Ishikawa (cell line): Measurements from ENCODE around the gene RAPGEF4.

Experiments
- CEBPB ChIP-seq: IDR thresholded peaks from 2 replicates; pipeline ENCODE4 v1.6.1; 2012
- CREB1 ChIP-seq: IDR thresholded peaks from 2 replicates; pipeline ENCODE4 v1.6.1; 2012; ENCODE audit warnings: low read depth
- EP300 ChIP-seq: IDR thresholded peaks from 2 replicates; pipeline ENCODE4 v1.6.1; 2012; ENCODE audit warnings: borderline replicate concordance
- FOXM1 ChIP-seq: IDR thresholded peaks from 2 replicates; pipeline ENCODE4 v1.6.1; 2012; ENCODE audit warnings: low read depth, borderline replicate concordance
- NFIC ChIP-seq: IDR thresholded peaks from 2 replicates; pipeline ENCODE4 v1.6.1; 2012
- RAD21 ChIP-seq: IDR thresholded peaks from 2 replicates; pipeline ENCODE4 v1.6.1; 2012; ENCODE audit warnings: low read depth
- TAF1 ChIP-seq: IDR thresholded peaks from 2 replicates; pipeline ENCODE4 v1.6.1; 2012; ENCODE audit warnings: low read depth, mild to moderate bottlenecking
- TEAD4 ChIP-seq: IDR thresholded peaks from 2 replicates; pipeline ENCODE4 v1.6.1; 2012
- USF1 ChIP-seq: IDR thresholded peaks from 2 replicates; pipeline ENCODE4 v1.6.1; 2012
- YY1 ChIP-seq: IDR thresholded peaks from 2 replicates; pipeline ENCODE4 v1.6.1; 2012; ENCODE audit warnings: low read depth
- ZBTB7A ChIP-seq: IDR thresholded peaks from 2 replicates; pipeline ENCODE4 v1.6.1; 2012; ENCODE audit warnings: low read depth
- TF ChIP-seq, protein P1 (sequence below): IDR thresholded peaks from 2 replicates; pipeline ENCODE4 v1.6.1; 2012
- TF ChIP-seq, protein P2 (sequence below): IDR thresholded peaks from 2 replicates; pipeline ENCODE4 v1.6.1; 2012; ENCODE audit warnings: low read depth, mild to moderate bottlenecking

GRCh38 chr2:172944022-172944793 is 208.6 kb downstream of the RAPGEF4 start:
- TF ChIP-seq EP300 (no peak), NFIC (no peak), ZBTB7A (no peak), RAD21 (no peak), CEBPB (no peak), USF1 (no peak), YY1 (no peak), FOXM1 (no peak), TEAD4 (no peak), CREB1 (no peak), TAF1 (no peak)
- TF ChIP-seq, protein P1, sequence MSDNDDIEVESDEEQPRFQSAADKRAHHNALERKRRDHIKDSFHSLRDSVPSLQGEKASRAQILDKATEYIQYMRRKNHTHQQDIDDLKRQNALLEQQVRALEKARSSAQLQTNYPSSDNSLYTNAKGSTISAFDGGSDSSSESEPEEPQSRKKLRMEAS, result no peak
- TF ChIP-seq, protein P2, sequence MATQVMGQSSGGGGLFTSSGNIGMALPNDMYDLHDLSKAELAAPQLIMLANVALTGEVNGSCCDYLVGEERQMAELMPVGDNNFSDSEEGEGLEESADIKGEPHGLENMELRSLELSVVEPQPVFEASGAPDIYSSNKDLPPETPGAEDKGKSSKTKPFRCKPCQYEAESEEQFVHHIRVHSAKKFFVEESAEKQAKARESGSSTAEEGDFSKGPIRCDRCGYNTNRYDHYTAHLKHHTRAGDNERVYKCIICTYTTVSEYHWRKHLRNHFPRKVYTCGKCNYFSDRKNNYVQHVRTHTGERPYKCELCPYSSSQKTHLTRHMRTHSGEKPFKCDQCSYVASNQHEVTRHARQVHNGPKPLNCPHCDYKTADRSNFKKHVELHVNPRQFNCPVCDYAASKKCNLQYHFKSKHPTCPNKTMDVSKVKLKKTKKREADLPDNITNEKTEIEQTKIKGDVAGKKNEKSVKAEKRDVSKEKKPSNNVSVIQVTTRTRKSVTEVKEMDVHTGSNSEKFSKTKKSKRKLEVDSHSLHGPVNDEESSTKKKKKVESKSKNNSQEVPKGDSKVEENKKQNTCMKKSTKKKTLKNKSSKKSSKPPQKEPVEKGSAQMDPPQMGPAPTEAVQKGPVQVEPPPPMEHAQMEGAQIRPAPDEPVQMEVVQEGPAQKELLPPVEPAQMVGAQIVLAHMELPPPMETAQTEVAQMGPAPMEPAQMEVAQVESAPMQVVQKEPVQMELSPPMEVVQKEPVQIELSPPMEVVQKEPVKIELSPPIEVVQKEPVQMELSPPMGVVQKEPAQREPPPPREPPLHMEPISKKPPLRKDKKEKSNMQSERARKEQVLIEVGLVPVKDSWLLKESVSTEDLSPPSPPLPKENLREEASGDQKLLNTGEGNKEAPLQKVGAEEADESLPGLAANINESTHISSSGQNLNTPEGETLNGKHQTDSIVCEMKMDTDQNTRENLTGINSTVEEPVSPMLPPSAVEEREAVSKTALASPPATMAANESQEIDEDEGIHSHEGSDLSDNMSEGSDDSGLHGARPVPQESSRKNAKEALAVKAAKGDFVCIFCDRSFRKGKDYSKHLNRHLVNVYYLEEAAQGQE, result no peak
